ENCODE data around the gene PKMYT1.
A peak's percentile ranks its signal among the peaks of the same experiment; 100 is the strongest.

Gene PKMYT1

GRCh38 chr16:2980227-2981176, at the start of gene PKMYT1:
Gene PKMYT1 (minus strand): TSS chr16:2980446. CDS start chr16:2979657, 789 bp downstream.
- no peaks in the 10 kb centered on the region for H3K4me1 ChIP-seq (ENCODE audit: insufficient read depth, low read length)
- peak within 1 kb of the TSS; percentile 92 for H3K27ac ChIP-seq (ENCODE audit: low read depth, low read length)
- no peaks in the 10 kb centered on the region for H3K36me3 ChIP-seq (ENCODE audit: insufficient read depth, low read length)

GRCh38 chr16:3029491-3030221, 49.4 kb upstream of the PKMYT1 start:
- Histone ChIP-seq H3K9ac (ENCODE audit: low read length) (no peak overlapping the region), H3K27ac (ENCODE audit: low read depth, low read length) (no peak overlapping the region), H3K4me3 (ENCODE audit: low read depth in 1 of 2, low read length in 2 of 2) (no peak overlapping the region), H3K4me1 (ENCODE audit: insufficient read depth, low read length) (peaks cover 9% of the 10 kb centered on the region), H3K36me3 (ENCODE audit: insufficient read depth, low read length) (peaks cover 11% of the 10 kb centered on the region), H3K27me3 (ENCODE audit: control insufficient read depth in 1 of 2, insufficient read depth in 2 of 2, low read length in 2 of 2) (peaks cover 7 to 38% of the 10 kb centered on the region in 2 donors), H3K9me3 (ENCODE audit: low read length) (no peaks in the 10 kb centered on the region)

More at GRCh38 chr16:2980227-2981176, at the start of gene PKMYT1:
- peak within 1 kb of the TSS; percentile 71 for H3K9ac ChIP-seq (ENCODE audit: low read length)
- H3K4me3 ChIP-seq (ENCODE audit: low read depth in 1 of 2, low read length in 2 of 2), result peak within 1 kb of the TSS; percentile 71 to 86
- H3K9me3 ChIP-seq (ENCODE audit: low read length), result no peaks in the 10 kb centered on the region
- H3K27me3 ChIP-seq (ENCODE audit: control insufficient read depth in 1 of 2, insufficient read depth in 2 of 2, low read length in 2 of 2), result peaks cover 0 to 21% of the 10 kb centered on the region in 2 donors

GRCh38 chr16:3028716-3029319, 48.6 kb upstream of the PKMYT1 start:
- Histone ChIP-seq H3K9ac (ENCODE audit: low read length) (no peak overlapping the region), H3K4me1 (ENCODE audit: insufficient read depth, low read length) (peaks cover 13% of the 10 kb centered on the region), H3K27ac (ENCODE audit: low read depth, low read length) (no peak overlapping the region), H3K4me3 (ENCODE audit: low read depth in 1 of 2, low read length in 2 of 2) (no peak overlapping the region), H3K9me3 (ENCODE audit: low read length) (no peaks in the 10 kb centered on the region), H3K36me3 (ENCODE audit: insufficient read depth, low read length) (peaks cover 11% of the 10 kb centered on the region), H3K27me3 (ENCODE audit: control insufficient read depth in 1 of 2, insufficient read depth in 2 of 2, low read length in 2 of 2) (peaks cover 7 to 34% of the 10 kb centered on the region in 2 donors)

GRCh38 chr16:3027983-3028715, 47.9 kb upstream of the PKMYT1 start:
- H3K9ac ChIP-seq (ENCODE audit: low read length), result no peak overlapping the region

GRCh38 chr16:3027489-3027795, 47.2 kb upstream of the PKMYT1 start:
- Histone ChIP-seq H3K36me3 (ENCODE audit: insufficient read depth, low read length) (peaks cover 11% of the 10 kb centered on the region), H3K27ac (ENCODE audit: low read depth, low read length) (no peak overlapping the region), H3K4me3 (ENCODE audit: low read depth in 1 of 2, low read length in 2 of 2) (no peak overlapping the region), H3K27me3 (ENCODE audit: control insufficient read depth in 1 of 2, insufficient read depth in 2 of 2, low read length in 2 of 2) (peaks cover 7 to 33% of the 10 kb centered on the region in 2 donors), H3K9me3 (ENCODE audit: low read length) (no peaks in the 10 kb centered on the region), H3K9ac (ENCODE audit: low read length) (no peak overlapping the region), H3K4me1 (ENCODE audit: insufficient read depth, low read length) (peaks cover 23% of the 10 kb centered on the region)

More at GRCh38 chr16:3027983-3028715, 47.9 kb upstream of the PKMYT1 start:
- peaks cover 16% of the 10 kb centered on the region for H3K4me1 ChIP-seq (ENCODE audit: insufficient read depth, low read length)
- peaks cover 11% of the 10 kb centered on the region for H3K36me3 ChIP-seq (ENCODE audit: insufficient read depth, low read length)
- H3K9me3 ChIP-seq (ENCODE audit: low read length), result no peaks in the 10 kb centered on the region
- H3K4me3 ChIP-seq (ENCODE audit: low read depth in 1 of 2, low read length in 2 of 2), result no peak overlapping the region
- no peak overlapping the region for H3K27ac ChIP-seq (ENCODE audit: low read depth, low read length)
- H3K27me3 ChIP-seq (ENCODE audit: control insufficient read depth in 1 of 2, insufficient read depth in 2 of 2, low read length in 2 of 2), result peaks cover 7 to 33% of the 10 kb centered on the region in 2 donors

- no peak overlapping the region for H3K27ac ChIP-seq (ENCODE audit: low read depth, low read length)
- H3K27me3 ChIP-seq (ENCODE audit: control insufficient read depth in 1 of 2, insufficient read depth in 2 of 2, low read length in 2 of 2), result peaks cover 7 to 33% of the 10 kb centered on the region in 2 donors
- H3K4me3 ChIP-seq (ENCODE audit: low read depth in 1 of 2, low read length in 2 of 2), result no peak overlapping the region
- no peaks in the 10 kb centered on the region for H3K9me3 ChIP-seq (ENCODE audit: low read length)
- H3K4me1 ChIP-seq (ENCODE audit: insufficient read depth, low read length), result peaks cover 29% of the 10 kb centered on the region
- peaks cover 11% of the 10 kb centered on the region for H3K36me3 ChIP-seq (ENCODE audit: insufficient read depth, low read length)
- H3K9ac ChIP-seq (ENCODE audit: low read length), result no peak overlapping the region
Measured at GRCh38 chr16:3026609-3027488, 46.6 kb upstream of the PKMYT1 start.

GRCh38 chr16:3026003-3026378, 45.7 kb upstream of the PKMYT1 start:
- Histone ChIP-seq H3K9ac (ENCODE audit: low read length) (no peak overlapping the region), H3K4me1 (ENCODE audit: insufficient read depth, low read length) (peaks cover 33% of the 10 kb centered on the region), H3K4me3 (ENCODE audit: low read depth in 1 of 2, low read length in 2 of 2) (no peak overlapping the region), H3K27ac (ENCODE audit: low read depth, low read length) (no peak overlapping the region), H3K9me3 (ENCODE audit: low read length) (no peaks in the 10 kb centered on the region), H3K36me3 (ENCODE audit: insufficient read depth, low read length) (peaks cover 11% of the 10 kb centered on the region), H3K27me3 (ENCODE audit: control insufficient read depth in 1 of 2, insufficient read depth in 2 of 2, low read length in 2 of 2) (peaks cover 7 to 26% of the 10 kb centered on the region in 2 donors)

- Histone ChIP-seq H3K4me1 (ENCODE audit: insufficient read depth, low read length) (peaks cover 33% of the 10 kb centered on the region), H3K4me3 (ENCODE audit: low read depth in 1 of 2, low read length in 2 of 2) (no peak overlapping the region), H3K36me3 (ENCODE audit: insufficient read depth, low read length) (peaks cover 11% of the 10 kb centered on the region), H3K9ac (ENCODE audit: low read length) (no peak overlapping the region), H3K9me3 (ENCODE audit: low read length) (no peaks in the 10 kb centered on the region), H3K27me3 (ENCODE audit: control insufficient read depth in 1 of 2, insufficient read depth in 2 of 2, low read length in 2 of 2) (peaks cover 7 to 19% of the 10 kb centered on the region in 2 donors), H3K27ac (ENCODE audit: low read depth, low read length) (no peak overlapping the region)
Measured at GRCh38 chr16:3025032-3026002, 45.1 kb upstream of the PKMYT1 start.

GRCh38 chr16:3023669-3024478, 43.6 kb upstream of the PKMYT1 start, which contains the start of the genes HCFC1R1 and THOC6:
Gene HCFC1R1 (minus strand): TSS chr16:3023942. CDS start chr16:3023941, 1 bp downstream.
Gene THOC6 (plus strand): TSS chr16:3024035. CDS start chr16:3024327, 292 bp downstream.
- Histone ChIP-seq H3K4me1 (ENCODE audit: insufficient read depth, low read length) (peaks cover 29% of the 10 kb centered on the region), H3K36me3 (ENCODE audit: insufficient read depth, low read length) (peaks cover 11% of the 10 kb centered on the region), H3K4me3 (ENCODE audit: low read depth in 1 of 2, low read length in 2 of 2) (peak within 1 kb of the TSS; percentile 84 to 88), H3K27ac (ENCODE audit: low read depth, low read length) (peak within 1 kb of the TSS; percentile 92), H3K9me3 (ENCODE audit: low read length) (no peaks in the 10 kb centered on the region), H3K27me3 (ENCODE audit: control insufficient read depth in 1 of 2, insufficient read depth in 2 of 2, low read length in 2 of 2) (peaks cover 2 to 6% of the 10 kb centered on the region in 2 donors), H3K9ac (ENCODE audit: low read length) (peak within 1 kb of the TSS; percentile 92)

All from muscle layer of colon (tissue), 2 donors.